HG03469 (cell line): ENCODE measurements around the gene KRT3.

Source experiments
- ATAC-seq: cut with Tn5 transposase; IDR thresholded peaks from one replicate; pipeline ENCODE4 v1.9.1; 2021; ENCODE audit warnings: mild to moderate bottlenecking, moderate library complexity, moderate number of reproducible peaks; ENCODE audit not compliant: unreplicated experiment

Gene KRT3

DNA sequence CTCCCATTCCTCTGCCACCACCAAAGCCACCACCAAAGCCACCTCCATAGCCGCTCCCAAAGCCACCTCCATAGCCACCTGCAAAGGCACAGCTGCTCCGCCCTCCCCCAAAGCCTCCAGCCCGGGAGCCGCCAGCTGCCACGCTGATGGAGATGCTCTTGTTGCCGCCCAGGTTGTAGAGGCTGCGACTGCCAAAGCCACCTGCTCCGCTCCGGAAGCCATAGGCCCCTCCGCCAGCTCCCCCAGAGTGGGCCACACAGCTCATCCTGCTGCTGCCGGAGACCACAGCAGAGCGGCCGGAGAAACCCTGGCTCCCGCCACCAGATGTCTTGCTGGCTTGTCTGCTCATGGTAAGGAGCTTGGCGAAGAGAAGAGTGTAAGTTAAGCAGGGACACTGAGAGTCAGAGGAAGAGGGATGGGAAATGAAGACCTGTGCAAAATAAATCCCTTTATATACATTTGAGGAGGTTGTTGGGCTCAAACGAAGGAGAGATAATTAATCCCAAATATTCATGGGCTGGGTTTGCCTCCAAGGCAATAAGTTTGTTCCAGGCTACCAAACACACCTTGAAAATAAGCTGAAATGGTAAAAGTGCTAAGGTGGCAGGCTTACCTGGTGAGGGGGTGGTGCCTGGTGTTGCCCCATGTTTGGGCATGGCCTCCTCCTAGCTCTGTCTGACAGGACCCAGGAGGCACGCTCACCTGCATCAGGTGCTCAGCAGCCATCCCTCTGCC, at the start of gene KRT3:
KRT3 (minus strand) TSS at position 424 of the 735 bp plus-strand sequence; CDS start at position 349, 75 bp downstream.
- no peak for ATAC-seq

DNA sequence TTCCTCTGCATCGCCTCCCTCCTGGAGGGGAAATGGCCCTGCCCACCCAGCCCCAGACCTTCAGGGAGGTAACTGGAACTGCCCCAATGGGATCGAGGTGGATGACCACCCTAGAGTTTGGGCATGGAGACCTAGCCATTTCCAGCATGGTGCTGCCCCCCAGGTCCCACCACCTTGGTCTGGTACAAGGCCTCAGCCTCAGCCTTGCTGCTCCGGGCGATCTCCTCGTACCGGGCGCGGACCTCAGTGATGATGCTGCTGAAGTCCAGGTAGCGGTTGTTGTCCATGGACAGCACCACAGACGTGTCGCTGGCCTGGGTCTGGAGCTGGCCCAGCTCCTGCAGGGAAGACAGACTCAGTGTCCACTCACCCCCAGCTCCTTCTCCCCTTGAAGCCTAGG, 48.5 kb upstream of the KRT3 start:
- no peak for ATAC-seq

DNA sequence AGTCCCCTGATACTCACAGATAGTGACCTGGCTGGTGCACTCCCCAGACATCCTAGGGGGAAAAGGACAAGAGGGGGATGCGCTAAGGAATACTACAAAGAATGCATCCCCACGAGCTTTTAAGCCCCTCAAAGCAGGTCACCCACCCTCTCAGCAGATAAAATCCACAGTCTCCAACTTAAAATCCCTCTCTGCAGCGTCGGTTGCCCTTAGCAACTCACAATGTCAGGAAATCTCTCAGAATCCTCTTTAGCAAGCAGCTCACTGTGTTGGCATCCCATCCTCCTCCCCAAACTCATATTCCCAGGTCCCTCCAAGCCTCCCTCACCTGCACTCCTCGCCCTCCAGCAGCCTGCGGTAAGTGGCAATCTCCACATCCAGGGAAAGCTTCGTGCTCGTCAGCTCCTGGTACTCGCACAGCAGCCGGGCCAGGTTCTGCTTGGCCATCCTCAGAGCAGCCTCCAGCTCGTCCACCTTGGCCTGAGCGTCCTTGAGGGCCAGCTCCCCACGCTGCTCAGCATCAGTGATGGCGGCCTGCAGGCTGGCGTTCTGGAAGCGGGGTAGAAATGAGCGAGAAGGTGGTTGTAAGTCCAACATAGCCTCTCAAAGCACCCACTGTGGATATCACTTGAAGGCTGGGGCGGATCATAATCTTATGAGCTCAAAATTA, 43.7 kb upstream of the KRT3 start:
- ATAC-seq, result no peak

DNA sequence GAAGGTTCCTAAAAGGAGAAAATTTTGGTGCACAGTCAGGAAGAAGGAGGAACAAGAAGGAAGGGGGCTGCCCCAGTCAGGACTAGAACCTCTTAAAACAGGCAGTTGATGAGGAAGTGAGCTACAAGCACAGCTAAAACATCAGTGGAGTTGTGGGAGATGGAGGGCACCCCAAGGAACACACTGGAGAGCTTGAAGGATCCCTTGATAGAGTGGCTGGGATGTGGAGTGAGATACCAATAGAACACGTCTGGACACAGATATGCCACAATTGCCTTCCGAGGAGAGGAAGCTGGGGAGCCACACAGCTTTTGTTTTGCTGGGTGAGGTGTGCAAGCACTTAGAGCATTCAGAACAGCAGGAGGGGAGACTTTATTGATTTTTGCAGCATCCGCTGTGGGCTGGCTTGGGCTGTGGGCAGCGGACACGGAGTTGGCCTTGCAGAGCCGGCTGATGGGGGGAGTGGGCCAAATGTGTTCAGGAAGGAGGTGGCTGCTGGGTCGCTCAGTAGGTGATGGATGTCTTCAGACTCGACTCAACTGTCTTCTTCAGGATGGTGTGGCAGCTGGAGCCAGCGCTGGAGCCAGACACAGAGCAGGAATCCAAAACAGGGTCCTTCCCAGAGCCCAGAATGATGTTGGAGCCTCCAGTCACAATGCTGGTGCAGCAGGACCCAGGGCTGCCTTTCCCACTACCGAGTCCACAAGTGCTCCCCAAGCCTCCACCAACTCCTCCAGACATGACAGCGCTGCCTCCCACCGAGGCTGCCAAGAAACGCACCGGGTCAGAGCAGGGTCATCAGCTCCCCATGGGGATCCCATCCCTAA, 42.9 kb upstream of the KRT3 start:
- ATAC-seq, result no peak

DNA sequence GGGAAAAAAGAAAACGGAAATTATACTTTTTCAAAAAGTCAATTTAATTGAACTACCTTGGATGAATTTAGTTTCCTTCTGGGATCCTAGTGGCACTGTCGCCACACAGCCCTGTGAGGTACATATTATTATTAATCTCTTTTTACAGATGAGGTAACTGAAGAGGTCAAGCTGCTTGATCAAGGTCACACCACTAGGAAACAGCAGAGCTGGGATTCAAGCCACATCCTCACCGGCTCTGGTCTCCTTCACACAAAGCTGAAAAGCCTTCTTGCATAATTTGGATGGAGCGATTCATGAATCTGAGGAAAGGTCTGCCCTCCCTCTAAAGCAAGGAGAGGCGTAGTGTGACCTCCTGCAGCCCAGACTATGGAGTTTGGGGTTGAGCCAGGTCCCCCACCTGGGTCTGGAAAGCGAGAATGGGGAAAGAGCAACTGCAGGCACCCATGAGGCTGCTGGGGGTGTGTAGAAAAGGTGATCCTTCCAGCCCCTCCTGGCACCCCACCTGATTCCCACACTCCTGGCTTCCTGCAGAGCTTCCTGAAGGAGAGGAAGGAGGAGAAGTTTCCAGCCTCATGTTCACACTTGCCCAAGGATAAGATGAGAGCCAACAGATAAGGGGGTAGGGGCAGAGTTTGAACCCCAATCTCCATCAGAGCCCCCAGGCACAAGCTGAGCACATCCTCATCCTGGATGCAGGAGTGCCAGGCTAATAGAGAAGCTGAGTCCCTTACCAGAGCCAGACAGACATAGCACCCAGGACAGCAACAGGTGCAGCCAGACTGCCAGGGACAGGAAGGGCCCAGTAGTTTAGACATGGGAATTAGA, 42.1 kb upstream of the KRT3 start:
- no peak for ATAC-seq

DNA sequence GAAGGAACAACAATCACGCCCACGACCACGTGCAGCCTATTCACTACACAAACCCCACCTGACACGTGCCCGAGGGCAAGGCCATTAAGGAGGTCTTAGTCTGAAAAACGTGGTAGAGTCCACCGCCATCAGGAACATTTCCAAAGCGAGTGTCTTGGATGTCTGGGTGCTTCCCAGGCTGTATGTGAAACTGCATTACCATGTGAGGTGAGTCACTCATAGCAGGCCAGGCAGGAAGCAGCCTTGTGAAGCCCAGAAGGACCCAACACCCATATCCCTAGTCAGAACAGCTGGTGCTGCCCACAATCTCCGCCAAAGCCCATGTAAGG, 41.5 kb upstream of the KRT3 start:
- ATAC-seq, result no peak

DNA sequence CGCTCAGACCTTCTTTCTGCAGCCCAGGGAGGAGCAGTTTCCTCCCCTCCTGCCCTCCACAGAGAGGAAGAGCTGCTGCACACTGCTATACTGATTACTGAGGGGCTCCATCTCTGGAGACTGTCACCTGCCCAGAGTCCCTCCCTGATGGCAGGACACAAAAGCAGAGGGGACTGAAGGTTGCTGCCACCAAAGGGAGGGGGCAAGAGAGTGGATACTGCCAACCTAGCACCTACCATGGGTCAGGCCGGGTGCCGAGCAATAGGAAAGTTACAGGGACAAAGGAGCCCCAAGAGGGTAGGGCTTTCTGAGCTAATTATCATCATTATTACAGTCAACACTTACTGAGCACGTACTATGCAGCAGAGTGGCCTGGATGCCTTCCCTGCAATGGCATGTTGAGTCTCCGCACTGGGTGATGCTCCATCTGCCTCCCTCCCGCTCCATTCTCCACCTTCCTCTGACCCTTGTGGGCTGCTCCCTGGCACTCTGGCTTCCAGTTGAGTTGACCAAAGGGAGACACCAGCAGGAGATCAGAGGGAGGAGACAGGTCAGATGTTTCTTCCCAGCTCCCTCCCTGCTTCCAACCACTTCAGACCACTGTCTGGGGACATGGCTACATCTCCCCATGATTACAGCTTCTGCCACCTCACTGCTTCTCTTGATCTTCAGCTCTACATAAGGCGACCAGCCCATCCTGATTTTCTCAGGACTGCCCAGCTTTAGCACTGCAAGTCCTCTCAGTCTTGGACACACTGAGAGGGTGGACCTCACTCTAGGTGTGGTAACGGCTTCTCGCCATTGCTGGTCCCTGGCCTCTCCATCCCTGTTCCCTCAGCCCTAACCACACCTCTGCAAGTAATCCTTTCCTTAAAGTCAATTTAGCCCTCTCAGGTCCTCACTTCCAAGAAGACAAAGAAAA, 40.8 kb upstream of the KRT3 start:
- no peak for ATAC-seq

DNA sequence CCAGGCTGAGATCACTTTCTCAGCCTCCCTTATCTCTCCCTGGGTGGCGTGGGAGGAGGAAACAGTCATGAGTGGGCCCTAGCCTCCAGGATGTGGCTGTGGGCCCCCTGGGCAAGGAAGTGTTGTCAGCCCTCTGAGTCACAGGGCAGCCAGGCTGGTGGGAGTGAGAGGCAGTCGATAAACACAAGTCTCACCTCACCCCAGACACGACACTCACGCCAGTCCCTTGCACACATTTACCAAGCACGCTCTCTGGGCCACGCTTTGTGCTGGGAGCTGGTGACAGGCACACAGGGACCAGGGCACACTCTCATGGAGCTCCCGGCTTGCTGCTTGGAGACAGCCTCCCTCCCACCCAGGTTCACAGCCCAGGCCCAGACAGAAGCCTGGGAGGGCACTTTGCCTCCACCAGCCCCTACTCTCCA, 40.1 kb upstream of the KRT3 start:
- ATAC-seq, result no peak

DNA sequence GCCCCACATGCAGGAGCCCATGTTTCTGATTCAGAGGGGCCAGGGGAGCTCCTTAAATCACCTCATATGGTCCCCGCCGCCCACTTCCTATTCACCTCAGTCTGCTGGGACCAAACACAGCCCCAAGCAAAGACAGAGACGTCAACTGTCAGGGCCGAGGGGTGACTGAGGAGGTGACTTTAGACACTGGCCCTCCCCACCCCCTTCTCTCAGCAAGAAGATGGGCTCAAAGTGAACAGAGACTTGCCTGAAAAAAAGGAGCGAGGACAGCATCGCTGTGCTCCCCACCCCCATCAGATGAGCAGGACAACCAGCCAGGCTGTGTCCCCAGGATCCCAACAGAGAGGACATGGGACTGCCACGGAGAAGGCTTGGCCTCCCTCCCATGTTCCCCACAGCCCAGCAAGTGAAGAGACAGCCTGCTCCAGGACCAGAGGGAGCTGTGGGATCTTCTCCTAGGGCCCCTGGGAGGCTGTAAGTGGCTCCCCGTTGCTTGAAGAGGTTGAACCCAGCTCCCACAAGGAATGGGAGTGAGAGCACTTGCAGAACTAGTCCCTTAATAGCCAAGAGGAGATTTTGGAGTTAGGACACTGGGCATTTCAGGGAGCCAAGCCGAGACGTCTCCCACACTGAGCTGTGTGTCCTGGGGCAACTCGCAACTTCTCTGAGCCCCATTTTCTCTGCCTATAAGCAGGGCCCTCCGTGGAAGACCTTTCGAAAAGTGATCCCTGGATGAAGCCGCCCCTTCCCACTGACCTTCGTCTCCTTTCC, 39.5 kb upstream of the KRT3 start:
- no peak for ATAC-seq

DNA sequence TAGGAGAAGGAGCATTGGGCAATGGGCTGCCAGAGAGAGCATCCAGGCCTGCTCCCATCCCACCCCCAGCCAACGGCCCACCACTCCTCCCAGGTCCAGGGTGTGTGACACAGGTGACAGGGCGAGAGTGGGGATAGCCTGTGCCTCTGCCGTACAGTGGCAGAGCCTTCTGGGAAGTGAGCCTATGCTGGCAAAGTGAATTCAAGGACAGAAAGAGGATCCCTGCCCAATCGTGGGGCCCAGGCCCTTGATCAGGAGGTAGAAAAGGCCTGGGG, 38.7 kb upstream of the KRT3 start:
- no peak for ATAC-seq

DNA sequence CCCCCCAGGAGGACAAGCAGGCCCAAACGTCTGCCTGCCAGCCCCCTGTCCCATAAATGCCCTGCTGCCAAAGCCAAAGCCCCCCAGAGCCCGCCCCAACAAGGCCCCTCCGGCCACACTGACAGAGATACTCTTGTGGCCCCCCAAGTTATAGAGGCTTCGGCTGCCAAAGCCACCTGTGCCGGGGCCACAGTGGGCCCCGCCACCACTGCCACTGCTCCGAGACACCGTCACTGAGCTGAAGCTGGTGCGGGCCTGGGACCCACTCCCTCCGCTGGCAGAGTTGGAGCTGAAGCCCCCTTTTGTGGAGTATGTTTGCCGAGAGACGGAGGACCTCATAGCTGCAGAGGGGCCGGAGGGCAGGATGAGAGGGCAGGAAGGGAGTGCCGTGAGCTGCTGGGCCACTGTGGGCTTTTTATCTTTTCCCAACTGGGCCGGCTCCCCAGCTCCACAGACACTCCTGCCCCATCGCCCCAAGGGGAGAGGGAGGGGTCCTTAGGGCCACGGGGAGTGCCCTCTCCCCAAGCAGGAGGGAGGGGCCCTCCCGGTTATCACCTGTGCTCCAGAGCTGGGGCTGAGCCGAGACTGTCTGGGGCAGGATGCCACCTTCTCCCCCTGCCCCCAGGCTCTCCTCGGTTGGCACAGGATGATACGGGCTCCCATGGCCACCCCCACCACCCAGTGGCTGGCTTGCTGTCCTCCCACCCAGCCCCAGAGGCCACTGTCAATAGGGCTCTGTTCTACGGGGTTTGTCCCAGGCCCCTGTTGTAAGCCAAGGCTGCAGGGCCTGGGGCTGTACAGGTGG, 38.2 kb upstream of the KRT3 start, which contains the start of gene KRT79:
KRT79 (minus strand) TSS at position 390 of the 805 bp plus-strand sequence; CDS start at position 339, 51 bp downstream.
- no peak for ATAC-seq

DNA sequence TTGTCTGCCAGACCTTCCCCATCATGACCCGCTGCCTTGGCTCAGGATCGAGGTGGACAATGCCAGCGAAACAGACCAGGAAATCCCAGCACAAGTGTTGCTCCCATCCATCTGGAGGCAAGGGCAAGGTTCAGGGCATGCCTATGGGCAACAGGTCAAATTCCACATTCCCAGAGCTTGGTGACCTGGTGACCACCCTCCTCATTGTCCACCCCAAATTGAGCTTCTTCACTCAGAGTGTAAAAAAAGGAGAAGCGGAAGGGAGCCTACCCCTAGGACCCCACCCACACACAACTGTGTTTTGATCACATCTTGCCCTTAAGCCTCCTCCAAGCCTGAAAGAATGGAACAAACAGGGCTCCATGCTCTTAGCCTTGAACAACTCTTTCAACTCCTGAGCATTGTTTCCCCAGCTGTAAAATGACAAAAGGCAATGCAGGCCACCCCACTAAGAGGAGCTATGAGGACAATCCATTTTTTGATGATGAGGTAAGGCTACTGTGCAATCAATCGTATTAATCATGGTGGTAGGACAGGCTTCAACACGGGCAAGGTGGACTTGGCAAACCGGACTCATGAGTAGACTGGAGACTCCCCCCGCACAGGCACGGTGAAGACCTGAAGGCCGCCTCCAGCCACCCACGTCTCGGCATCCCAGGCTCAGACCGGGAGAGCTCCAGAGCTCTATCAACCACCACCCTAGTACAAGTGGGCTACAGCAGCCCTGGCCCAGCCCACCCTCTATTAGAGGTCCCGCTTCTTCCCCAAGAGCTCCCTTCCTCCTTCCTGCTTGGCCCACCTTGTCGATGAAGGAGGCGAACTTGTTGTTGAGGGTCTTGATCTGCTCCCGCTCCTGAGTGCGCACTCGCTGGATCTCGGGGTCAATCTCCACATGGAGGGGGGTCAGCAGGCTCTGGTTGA, 37.3 kb upstream of the KRT3 start:
- no peak for ATAC-seq

DNA sequence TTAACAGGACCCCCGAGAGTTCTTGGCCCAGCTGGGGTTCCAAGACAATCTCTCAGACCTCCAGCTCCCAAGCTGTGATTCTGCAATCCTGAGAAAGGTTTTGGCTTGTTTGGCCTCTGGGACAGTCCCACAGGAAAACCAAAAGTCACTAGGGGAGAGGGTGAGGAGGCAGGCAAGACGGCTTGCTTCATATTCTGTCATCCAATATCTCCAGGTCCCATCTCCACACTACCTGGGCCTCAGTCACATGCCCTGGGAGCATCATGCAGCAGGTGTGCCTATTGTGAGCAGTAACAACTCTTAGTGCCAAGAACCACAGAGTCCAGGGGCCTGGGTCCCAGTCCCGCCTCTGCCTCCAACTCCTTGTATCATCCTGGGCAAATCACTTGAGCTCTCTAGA, 36.5 kb upstream of the KRT3 start:
- ATAC-seq, result no peak

DNA sequence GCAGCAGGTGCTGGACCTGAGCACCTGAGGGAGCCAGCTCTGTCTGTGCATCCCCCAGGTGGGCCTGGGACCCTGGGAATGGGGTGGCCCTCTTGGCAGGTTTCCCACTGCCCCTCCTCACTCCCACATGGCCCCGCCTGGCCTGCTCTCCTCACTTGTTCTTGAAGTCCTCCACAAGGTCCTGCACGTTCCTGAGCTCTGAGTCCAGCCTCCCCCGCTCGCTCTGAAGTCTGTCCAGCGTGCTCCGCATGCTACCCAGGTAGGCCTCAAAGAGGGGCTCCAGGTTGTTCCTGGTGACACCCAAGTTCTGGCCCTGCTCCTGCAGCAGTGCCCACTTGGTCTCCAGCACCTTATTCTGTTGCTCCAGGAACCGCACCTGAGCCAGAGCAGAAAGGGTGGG, 35.3 kb upstream of the KRT3 start:
- no peak for ATAC-seq

DNA sequence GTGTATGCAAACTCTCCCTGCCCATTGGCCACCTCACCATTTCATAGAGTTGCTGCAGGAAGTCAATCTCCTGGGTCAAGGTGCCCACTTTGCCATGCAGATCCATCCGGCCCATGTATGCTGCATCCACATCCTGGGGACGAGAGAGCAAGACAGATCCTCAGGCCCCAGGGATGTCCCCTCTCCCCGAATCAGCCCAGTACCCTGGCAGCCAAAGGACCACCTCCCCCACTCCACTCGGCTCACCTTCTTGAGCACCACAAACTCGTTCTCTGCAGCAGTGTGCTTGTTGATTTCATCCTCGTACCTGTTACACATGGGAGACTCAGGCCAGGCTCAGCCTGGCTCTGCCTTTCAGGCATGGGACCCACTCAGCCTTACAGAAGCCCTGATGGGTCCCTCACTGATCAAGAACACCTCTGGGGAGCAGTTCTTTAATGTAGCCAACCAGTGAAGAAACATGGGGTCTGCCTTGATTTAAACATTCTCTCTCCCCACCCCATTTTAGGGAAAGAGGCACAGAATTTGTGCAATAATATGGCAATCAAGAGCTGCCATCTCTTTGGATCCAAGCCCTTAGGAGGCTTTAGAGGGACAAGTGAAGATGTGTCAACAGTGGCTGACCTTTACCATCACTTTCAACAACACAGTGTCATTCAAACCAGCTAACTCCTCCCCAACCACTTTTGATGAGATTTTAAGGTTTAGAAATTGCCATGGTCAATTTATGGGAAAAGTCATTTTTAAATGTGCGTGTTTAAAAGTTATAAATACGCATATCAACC, 34.3 kb upstream of the KRT3 start:
- ATAC-seq, result no peak

DNA sequence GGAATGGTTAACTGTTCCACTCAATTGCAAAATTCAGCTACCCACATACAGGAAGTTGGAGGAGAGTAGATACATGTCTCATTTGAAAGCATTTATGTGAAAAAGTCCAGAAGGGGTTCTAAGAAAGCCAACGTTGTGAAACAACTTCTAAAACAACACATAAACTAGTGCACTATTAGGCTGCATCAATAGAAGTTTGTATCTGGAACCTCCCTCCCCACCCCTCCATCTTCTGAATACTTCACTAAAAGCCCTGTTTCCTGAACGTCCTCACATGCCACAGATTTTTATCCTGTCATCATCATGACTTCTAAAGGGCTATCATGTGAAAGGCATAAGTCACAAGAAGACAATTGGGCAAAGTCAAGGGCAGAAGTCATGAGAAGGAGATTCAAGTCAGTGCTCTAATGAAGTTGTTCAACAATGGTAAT, 32.7 kb upstream of the KRT3 start:
- ATAC-seq, result no peak

DNA sequence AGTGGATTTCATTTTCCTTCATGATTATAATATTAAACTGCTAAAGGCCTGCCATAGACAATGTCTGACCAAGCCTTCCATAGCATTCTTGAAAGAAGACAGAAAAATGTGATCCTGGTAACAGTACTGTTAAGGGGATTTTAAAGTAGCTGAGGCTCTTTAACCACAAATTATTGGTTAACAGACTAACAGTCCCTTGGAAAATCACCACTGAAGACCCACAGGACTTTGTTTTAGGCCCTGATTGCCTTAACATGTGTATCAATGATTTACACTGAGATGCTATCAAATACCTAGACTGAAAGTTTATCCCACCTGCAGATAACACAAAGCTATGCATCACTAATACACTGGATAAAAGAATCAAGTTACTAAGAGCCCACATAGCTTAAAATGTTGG, 32.2 kb upstream of the KRT3 start:
- ATAC-seq, result no peak
